VCaP (cell line): Measurements from ENCODE around the gene SNAPIN.

Source experiments
- H3K27ac ChIP-seq: fragments of 450-650 bp; 2 replicates; pipeline ENCODE4 v1.5.1; 2017
- TF ChIP-seq, protein P1 (sequence below): fragments of 450-650 bp; conservative IDR thresholded peaks from 2 replicates; pipeline ENCODE4 v1.5.1; 2017; ENCODE audit warnings: mild to moderate bottlenecking, moderate library complexity

The SNAPIN gene, protein sequence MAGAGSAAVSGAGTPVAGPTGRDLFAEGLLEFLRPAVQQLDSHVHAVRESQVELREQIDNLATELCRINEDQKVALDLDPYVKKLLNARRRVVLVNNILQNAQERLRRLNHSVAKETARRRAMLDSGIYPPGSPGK

DNA sequence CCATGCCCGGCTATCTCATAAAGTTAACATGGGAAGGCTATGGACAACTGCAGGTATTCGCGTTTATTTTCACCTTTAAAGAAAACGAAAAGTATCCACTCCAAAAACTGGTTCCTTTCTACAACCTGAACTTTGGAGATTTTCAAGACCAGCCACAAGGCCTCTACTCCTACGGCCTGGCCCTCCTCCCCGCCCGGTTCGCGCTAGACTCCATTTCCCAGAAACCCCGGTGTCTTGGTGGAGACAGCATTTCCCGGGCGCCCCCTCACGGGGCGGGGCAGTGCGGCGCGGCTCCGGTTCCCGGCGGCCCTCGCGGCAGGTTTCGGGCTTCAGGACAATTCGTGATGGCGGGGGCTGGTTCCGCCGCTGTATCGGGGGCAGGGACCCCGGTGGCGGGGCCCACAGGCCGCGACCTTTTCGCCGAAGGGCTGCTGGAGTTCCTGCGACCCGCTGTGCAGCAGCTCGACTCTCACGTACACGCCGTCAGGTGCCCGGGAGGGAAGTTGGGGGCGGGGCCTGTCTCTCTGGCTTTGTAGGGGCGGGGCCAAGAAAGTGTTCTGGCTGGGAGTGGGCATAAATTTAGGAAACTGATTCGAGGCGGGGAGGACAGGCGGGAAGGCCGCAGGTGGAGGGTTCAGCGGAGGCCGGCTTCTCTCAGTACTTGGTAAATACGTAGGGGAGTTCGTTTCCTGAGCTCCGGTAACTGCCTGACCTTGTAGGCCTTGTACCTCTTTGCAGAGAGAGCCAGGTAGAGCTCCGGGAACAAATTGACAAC, at the start of gene SNAPIN:
SNAPIN (plus strand) TSS at position 304 of the 775 bp plus-strand sequence; CDS start at position 345, 41 bp downstream.
- TF ChIP-seq, protein P1, sequence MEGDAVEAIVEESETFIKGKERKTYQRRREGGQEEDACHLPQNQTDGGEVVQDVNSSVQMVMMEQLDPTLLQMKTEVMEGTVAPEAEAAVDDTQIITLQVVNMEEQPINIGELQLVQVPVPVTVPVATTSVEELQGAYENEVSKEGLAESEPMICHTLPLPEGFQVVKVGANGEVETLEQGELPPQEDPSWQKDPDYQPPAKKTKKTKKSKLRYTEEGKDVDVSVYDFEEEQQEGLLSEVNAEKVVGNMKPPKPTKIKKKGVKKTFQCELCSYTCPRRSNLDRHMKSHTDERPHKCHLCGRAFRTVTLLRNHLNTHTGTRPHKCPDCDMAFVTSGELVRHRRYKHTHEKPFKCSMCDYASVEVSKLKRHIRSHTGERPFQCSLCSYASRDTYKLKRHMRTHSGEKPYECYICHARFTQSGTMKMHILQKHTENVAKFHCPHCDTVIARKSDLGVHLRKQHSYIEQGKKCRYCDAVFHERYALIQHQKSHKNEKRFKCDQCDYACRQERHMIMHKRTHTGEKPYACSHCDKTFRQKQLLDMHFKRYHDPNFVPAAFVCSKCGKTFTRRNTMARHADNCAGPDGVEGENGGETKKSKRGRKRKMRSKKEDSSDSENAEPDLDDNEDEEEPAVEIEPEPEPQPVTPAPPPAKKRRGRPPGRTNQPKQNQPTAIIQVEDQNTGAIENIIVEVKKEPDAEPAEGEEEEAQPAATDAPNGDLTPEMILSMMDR: no peak
- H3K27ac ChIP-seq: peak within 1 kb of the TSS; percentile 91

DNA sequence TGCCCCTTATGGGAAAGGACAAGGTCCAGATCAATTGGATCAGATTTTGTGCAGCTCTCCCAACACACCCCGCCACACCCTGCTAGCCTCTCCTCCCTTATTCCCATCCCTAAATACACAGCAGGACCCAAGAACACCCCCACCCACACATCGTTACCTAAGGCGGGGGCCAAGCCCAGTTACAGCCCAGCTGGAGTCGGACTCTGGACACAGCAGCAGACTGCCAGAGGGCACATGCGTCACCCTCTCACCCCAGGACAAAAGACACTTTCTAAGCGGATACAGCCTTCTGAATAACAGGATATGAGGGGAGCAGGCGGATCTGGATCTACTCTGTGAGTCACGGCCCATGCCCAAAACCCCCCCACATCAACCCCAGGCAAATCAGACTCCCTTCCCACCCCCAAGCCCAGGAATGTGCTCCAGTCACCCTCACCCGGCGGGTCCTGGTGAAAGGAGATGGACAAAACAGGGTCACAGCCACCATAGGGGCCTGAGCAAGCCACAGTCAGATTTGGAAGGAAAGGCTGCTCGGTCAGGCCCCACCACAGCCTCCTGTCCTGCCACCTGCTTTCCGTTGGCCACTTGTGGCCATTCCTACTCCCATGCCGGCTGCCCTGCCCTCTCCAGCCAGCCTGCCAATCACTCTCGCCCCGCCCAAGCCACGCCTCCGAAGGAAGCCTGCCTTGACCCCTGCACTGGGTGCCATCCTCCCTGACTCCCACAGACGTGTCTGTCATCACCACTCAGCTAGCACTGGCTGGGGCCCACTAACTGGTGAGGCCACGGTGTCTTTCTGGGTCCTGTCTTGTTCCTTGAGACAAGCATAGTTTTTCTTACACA, 49.5 kb upstream of the SNAPIN start:
- TF ChIP-seq, protein P1: no peak
- no peak overlapping the region for H3K27ac ChIP-seq

DNA sequence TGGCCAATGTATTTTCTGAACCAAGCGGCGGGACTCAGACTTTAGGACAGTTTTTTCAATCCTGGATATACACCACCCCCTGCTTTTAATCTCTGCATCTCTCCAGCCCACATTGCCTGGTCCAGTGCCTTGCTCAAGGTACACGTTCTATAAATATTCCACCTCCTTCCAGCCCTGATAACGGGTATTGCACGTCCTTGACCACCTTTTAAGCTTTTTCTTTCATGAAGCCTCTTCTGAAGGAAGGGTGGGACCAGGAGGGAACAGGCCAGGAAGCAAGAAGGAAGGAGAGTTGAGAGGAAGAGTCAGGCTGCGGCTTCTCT, 49.0 kb upstream of the SNAPIN start:
- no peak overlapping the region for H3K27ac ChIP-seq
- TF ChIP-seq, protein P1: no peak

DNA sequence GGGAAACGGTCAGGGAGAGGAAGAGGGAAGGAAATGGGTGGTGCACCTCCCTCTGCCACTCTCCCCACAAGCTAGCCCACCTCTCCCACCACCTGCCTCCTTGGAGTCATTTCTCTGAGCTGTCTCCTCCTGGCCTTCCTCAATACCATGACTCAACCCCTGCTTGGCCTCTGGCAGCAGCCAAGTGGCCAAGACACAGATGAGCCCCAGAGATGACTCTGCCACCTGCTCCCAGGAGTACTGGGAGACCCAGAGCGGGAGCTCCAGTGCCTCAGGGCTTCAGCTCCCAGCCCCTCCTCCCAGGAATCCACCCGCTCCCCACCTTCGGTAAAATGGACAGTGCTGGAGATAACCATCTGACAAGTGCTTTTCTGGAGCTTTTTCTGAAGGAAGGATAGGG, 48.2 kb upstream of the SNAPIN start:
- TF ChIP-seq, protein P1: no peak
- no peak overlapping the region for H3K27ac ChIP-seq

DNA sequence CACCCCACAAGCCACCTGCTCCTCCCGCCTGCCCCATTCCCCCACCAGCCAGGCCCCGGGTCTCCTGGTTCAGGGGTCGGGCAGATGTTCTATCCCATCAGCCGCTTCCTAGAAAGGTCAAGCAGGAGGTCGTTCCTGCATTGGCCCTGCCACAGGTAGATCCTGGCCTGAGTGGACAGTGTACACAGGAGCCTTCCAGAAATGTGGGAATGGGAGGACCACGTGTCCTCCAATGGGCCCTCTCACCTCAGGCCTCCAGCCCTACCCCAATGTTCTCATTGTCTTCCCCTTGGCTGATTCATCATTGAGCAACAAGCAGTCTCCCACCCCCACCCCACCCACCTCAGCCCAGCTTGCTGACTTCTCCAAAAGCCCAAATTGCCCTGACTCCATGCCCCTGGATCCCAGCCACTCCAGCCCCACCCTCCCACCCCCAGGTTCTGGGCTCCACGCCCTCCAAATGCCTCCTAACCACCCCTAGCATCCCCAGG, 47.6 kb upstream of the SNAPIN start:
- TF ChIP-seq, protein P1: no peak

DNA sequence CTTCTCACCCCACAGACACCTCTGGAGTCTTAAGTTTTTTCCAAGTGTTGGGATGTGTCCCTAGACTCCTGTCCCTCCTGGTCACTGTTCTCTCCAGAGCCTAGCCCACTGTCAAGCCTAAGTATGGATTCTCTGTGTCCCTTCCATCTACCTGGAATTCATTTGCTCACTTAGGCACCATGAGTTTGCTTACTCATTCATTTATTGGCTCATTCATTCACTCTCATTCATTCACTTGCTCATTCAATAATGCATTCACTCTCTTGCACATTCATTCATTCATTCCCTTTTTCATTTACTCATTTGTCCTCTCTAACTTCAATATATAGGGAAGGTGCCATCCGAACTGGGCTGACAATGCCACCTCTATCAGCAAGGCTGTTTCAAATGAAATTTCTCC, 47.1 kb upstream of the SNAPIN start:
- TF ChIP-seq, protein P1: no peak
- no peak overlapping the region for H3K27ac ChIP-seq

More for the DNA sequence above, 47.6 kb upstream of the SNAPIN start:
- no peak overlapping the region for H3K27ac ChIP-seq
